ENCODE results near the gene CCDC102A. TPM values are rescaled to one million over a fixed set of nuclear protein-coding genes. Genes with fewer than 3 reads are reported as not detected.

Gene CCDC102A
- total and polyA plus RNA-seq, 2 of the 13 experiments (the other 11 are each of a cell fraction or from before 2014, with no cell fraction given) = 2.1 to 2.8 TPM

DNA sequence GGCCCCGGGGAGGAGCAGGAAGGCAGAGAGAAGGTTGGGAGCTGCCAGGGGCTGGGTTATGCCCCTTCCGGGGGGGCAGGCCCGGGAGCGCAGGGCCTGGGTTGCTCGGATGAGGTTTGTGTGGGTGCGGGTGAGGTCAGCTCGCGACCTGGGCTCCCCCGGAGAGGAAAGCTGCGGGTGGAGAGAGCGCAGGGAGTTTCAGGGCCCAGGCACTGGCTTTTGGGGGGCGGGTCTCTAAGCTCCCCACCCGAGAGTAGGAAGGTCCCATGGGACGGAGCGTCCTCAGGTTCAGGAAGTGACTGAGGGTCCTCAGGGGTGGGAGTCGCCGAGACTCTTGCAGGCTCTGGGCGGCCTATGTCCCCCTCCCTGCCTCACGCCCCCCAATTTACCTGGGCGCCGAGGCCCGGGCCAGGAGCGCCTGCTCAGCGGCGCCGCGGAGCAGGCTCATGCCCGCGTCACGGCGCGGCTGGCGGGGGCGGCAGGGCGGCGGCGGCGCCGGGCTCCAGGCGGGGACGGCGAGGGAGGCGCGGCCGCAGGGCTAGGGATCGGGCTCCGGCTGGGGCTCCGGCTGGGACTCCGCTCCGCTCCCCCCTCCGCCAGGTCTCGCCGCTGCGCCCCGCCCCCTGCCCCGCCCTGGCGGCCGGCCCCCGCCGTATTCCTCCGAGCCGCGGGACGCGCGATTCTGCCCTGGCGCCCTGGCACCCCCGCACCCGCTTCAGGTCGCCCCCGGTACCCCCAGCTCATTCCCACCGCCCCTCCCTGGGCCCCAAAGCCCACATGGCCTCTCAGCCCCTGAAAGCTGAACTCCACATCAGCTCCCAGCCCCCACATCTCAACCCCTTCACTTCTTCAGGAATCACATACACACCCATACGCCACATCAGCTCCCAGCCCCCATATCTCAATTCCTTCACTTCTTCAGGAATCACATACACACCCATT lies 50.2 kb downstream of the CCDC102A start, which contains the start of gene DOK4 (continued):
- TF ChIP-seq, protein P1, sequence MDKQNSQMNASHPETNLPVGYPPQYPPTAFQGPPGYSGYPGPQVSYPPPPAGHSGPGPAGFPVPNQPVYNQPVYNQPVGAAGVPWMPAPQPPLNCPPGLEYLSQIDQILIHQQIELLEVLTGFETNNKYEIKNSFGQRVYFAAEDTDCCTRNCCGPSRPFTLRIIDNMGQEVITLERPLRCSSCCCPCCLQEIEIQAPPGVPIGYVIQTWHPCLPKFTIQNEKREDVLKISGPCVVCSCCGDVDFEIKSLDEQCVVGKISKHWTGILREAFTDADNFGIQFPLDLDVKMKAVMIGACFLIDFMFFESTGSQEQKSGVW (CRISPR knock-in tag; IDR thresholded peaks at IDR 0.05; ENCODE audit: borderline replicate concordance) = no peak
- TF ChIP-seq SIN3B (IDR thresholded peaks at IDR 0.05; ENCODE audit: low read length) (no peak), ZBTB21 (CRISPR knock-in tag; IDR thresholded peaks at IDR 0.05) (no peak), MBD4 (IDR thresholded peaks at IDR 0.05; ENCODE audit: borderline replicate concordance, low read length) (no peak), SMYD3 (CRISPR knock-in tag; IDR thresholded peaks at IDR 0.05) (no peak), SETDB1 (CRISPR knock-in tag; IDR thresholded peaks at IDR 0.05; ENCODE audit: borderline replicate concordance) (no peak), DR1 (CRISPR knock-in tag; IDR thresholded peaks at IDR 0.05) (no peak), ZNF761 (CRISPR knock-in tag; conservative IDR thresholded peaks at IDR 0.05) (no peak), ZNF263 (CRISPR knock-in tag; IDR thresholded peaks at IDR 0.05) (peak; percentile 62)
- TF ChIP-seq, protein P2, sequence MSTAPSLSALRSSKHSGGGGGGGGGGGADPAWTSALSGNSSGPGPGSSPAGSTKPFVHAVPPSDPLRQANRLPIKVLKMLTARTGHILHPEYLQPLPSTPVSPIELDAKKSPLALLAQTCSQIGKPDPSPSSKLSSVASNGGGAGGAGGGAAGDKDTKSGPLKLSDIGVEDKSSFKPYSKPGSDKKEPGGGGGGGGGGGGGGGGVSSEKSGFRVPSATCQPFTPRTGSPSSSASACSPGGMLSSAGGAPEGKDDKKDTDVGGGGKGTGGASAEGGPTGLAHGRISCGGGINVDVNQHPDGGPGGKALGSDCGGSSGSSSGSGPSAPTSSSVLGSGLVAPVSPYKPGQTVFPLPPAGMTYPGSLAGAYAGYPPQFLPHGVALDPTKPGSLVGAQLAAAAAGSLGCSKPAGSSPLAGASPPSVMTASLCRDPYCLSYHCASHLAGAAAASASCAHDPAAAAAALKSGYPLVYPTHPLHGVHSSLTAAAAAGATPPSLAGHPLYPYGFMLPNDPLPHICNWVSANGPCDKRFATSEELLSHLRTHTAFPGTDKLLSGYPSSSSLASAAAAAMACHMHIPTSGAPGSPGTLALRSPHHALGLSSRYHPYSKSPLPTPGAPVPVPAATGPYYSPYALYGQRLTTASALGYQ (CRISPR knock-in tag; IDR thresholded peaks at IDR 0.05) = no peak; the same call in 1 of the 2 replicates
- TF ChIP-seq, protein P3, sequence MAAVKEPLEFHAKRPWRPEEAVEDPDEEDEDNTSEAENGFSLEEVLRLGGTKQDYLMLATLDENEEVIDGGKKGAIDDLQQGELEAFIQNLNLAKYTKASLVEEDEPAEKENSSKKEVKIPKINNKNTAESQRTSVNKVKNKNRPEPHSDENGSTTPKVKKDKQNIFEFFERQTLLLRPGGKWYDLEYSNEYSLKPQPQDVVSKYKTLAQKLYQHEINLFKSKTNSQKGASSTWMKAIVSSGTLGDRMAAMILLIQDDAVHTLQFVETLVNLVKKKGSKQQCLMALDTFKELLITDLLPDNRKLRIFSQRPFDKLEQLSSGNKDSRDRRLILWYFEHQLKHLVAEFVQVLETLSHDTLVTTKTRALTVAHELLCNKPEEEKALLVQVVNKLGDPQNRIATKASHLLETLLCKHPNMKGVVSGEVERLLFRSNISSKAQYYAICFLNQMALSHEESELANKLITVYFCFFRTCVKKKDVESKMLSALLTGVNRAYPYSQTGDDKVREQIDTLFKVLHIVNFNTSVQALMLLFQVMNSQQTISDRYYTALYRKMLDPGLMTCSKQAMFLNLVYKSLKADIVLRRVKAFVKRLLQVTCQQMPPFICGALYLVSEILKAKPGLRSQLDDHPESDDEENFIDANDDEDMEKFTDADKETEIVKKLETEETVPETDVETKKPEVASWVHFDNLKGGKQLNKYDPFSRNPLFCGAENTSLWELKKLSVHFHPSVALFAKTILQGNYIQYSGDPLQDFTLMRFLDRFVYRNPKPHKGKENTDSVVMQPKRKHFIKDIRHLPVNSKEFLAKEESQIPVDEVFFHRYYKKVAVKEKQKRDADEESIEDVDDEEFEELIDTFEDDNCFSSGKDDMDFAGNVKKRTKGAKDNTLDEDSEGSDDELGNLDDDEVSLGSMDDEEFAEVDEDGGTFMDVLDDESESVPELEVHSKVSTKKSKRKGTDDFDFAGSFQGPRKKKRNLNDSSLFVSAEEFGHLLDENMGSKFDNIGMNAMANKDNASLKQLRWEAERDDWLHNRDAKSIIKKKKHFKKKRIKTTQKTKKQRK (IDR thresholded peaks at IDR 0.05; ENCODE audit: low read length) = no peak
- TF ChIP-seq, protein P4, sequence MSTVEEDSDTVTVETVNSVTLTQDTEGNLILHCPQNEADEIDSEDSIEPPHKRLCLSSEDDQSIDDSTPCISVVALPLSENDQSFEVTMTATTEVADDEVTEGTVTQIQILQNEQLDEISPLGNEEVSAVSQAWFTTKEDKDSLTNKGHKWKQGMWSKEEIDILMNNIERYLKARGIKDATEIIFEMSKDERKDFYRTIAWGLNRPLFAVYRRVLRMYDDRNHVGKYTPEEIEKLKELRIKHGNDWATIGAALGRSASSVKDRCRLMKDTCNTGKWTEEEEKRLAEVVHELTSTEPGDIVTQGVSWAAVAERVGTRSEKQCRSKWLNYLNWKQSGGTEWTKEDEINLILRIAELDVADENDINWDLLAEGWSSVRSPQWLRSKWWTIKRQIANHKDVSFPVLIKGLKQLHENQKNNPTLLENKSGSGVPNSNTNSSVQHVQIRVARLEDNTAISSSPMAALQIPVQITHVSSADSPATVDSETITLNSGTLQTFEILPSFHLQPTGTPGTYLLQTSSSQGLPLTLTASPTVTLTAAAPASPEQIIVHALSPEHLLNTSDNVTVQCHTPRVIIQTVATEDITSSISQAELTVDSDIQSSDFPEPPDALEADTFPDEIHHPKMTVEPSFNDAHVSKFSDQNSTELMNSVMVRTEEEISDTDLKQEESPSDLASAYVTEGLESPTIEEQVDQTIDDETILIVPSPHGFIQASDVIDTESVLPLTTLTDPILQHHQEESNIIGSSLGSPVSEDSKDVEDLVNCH (CRISPR knock-in tag; IDR thresholded peaks at IDR 0.05) = no peak
- TF ChIP-seq, protein P5, sequence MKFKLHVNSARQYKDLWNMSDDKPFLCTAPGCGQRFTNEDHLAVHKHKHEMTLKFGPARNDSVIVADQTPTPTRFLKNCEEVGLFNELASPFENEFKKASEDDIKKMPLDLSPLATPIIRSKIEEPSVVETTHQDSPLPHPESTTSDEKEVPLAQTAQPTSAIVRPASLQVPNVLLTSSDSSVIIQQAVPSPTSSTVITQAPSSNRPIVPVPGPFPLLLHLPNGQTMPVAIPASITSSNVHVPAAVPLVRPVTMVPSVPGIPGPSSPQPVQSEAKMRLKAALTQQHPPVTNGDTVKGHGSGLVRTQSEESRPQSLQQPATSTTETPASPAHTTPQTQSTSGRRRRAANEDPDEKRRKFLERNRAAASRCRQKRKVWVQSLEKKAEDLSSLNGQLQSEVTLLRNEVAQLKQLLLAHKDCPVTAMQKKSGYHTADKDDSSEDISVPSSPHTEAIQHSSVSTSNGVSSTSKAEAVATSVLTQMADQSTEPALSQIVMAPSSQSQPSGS (CRISPR knock-in tag; IDR thresholded peaks at IDR 0.05) = no peak
- TF ChIP-seq, protein P6, sequence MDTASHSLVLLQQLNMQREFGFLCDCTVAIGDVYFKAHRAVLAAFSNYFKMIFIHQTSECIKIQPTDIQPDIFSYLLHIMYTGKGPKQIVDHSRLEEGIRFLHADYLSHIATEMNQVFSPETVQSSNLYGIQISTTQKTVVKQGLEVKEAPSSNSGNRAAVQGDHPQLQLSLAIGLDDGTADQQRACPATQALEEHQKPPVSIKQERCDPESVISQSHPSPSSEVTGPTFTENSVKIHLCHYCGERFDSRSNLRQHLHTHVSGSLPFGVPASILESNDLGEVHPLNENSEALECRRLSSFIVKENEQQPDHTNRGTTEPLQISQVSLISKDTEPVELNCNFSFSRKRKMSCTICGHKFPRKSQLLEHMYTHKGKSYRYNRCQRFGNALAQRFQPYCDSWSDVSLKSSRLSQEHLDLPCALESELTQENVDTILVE (CRISPR knock-in tag; IDR thresholded peaks at IDR 0.05) = 0 out of 2 replicates have a peak, but pooled peaks have one; percentile 22

Measured in HepG2 (cell line).